Liver (tissue), 9 donors: Measurements from ENCODE around the gene TK1. TPM values are rescaled to one million over a fixed set of nuclear protein-coding genes. Genes with fewer than 3 reads are reported as not detected.

ENCODE experiments used
- DNase-seq: peaks from one replicate; pipeline ENCODE4 v3.0.0-alpha.2; 2017; ENCODE audit warnings: low spot score
- H3K27ac ChIP-seq, 2 donors: one replicate each; pipeline ENCODE4 v1.7.0; 2013; ENCODE audit warnings: inconsistent platforms in 2 of 2, low read length in 2 of 2, control low read depth in 1 of 2, low read depth in 1 of 2, mild to moderate bottlenecking in 1 of 2
- H3K27me3 ChIP-seq, 4 donors: one replicate each; pipeline versions ENCODE4 v1.6.1 to v1.7.0; 2013; ENCODE audit warnings: low read length in 3 of 4, inconsistent platforms in 1 of 4, mild to moderate bottlenecking in 1 of 4, moderate library complexity in 1 of 4; ENCODE audit not compliant: control insufficient read depth in 4 of 4, insufficient read depth in 4 of 4
- H3K36me3 ChIP-seq, 4 donors: one replicate each; pipeline versions ENCODE4 v1.6.1 to v1.7.0; 2013; ENCODE audit warnings: low read length in 3 of 4, mild to moderate bottlenecking in 3 of 4, low read depth in 1 of 4, moderate library complexity in 1 of 4; ENCODE audit not compliant: control insufficient read depth in 4 of 4, insufficient read depth in 3 of 4
- H3K4me1 ChIP-seq, 4 donors: one replicate each; pipeline versions ENCODE4 v1.6.1 to v1.7.0; 2013; ENCODE audit warnings: low read length in 3 of 4, mild to moderate bottlenecking in 3 of 4, moderate library complexity in 1 of 4; ENCODE audit not compliant: control insufficient read depth in 4 of 4, insufficient read depth in 4 of 4
- H3K4me3 ChIP-seq, 3 donors: one replicate each; pipeline versions ENCODE4 v1.6.1 to v1.7.0; 2013; ENCODE audit warnings: low read length in 3 of 3, control low read depth in 1 of 3, low read depth in 1 of 3, mild to moderate bottlenecking in 1 of 3
- H3K9ac ChIP-seq, 2 donors: one replicate each; pipeline ENCODE4 v1.7.0; 2013; ENCODE audit warnings: low read length in 2 of 2, mild to moderate bottlenecking in 2 of 2, moderate library complexity in 2 of 2, control low read depth in 1 of 2, low read depth in 1 of 2
- H3K9me3 ChIP-seq, 4 donors: one replicate each; pipeline versions ENCODE4 v1.6.1 to v1.7.0; 2013; ENCODE audit warnings: low read length in 3 of 4; ENCODE audit not compliant: control insufficient read depth in 4 of 4
- ATF3 ChIP-seq: IDR thresholded peaks from 2 replicates; pipeline ENCODE4 v1.6.1; 2016; ENCODE audit warnings: antibody characterized with exemption
- EGR1 ChIP-seq, 2 donors: IDR thresholded peaks; 2 replicates each; pipeline ENCODE4 v1.6.1; 2016 to 2018; ENCODE audit warnings: antibody characterized with exemption in 2 of 2, low read depth in 2 of 2
- FOXA1 ChIP-seq: IDR thresholded peaks from 2 replicates; pipeline ENCODE4 v1.6.1; 2016; ENCODE audit warnings: antibody characterized with exemption
- FOXA2 ChIP-seq: IDR thresholded peaks from 2 replicates; pipeline ENCODE4 v1.6.1; 2016; ENCODE audit warnings: antibody characterized with exemption
- HNF4A ChIP-seq, 2 donors: conservative IDR thresholded peaks; 2 replicates each; pipeline ENCODE4 v1.6.1; 2016; ENCODE audit warnings: antibody characterized with exemption in 2 of 2, mild to moderate bottlenecking in 2 of 2
- HNF4G ChIP-seq: IDR thresholded peaks from 2 replicates; pipeline ENCODE4 v1.6.1; 2016; ENCODE audit warnings: antibody characterized with exemption
- JUND ChIP-seq, 2 donors: IDR thresholded peaks; 2 replicates each; pipeline ENCODE4 v1.6.1; 2016; ENCODE audit warnings: antibody characterized with exemption in 2 of 2
- NR2F2 ChIP-seq: IDR thresholded peaks from 2 replicates; pipeline ENCODE4 v1.6.1; 2016; ENCODE audit warnings: antibody characterized with exemption
- RXRA ChIP-seq, 2 donors: IDR thresholded peaks; 2 replicates each; pipeline ENCODE4 v1.6.1; 2017 to 2018; ENCODE audit warnings: antibody characterized with exemption in 2 of 2, mild to moderate bottlenecking in 1 of 2
- SP1 ChIP-seq: IDR thresholded peaks from 2 replicates; pipeline ENCODE4 v1.6.1; 2018; ENCODE audit warnings: antibody characterized with exemption, mild to moderate bottlenecking
- TAF1 ChIP-seq: conservative IDR thresholded peaks from 2 replicates; pipeline ENCODE4 v1.6.1; 2016; ENCODE audit warnings: antibody characterized with exemption, mild to moderate bottlenecking
- YY1 ChIP-seq: IDR thresholded peaks from 2 replicates; pipeline ENCODE4 v1.6.1; 2016; ENCODE audit warnings: antibody characterized with exemption, mild to moderate bottlenecking
- WGBS: extraction: QIAGEN DNeasy Blood & Tissue Kit; methylation state at CpG from one replicate; pipeline ENCODE4 v1.1.7; 2013; 5-methylcytosine and 5-hydroxymethylcytosine counted together
- polyA plus RNA-seq, 2 donors: library from polyadenylated mRNA; stranded (reverse) in 1 of 2; unstranded in 1 of 2; fragments of 200-250 nt in 1 of 2; fragments of >200 nt in 1 of 2; fragmentation: Nextera tagmentation in 1 of 2; extraction: Ambion mirVana in 1 of 2; gene quantifications; one replicate each; pipeline versions ENCODE4 v1.2.1 to v1.2.3, GENCODE V29; 2013 to 2015
- total RNA-seq, 2 donors: library from RNA; depleted of rRNA; stranded (reverse); fragments of >200 nt; gene quantifications; one replicate each; pipeline ENCODE4 v1.2.3, GENCODE V29; 2014
- TF ChIP-seq, protein P1 (sequence below): fragments of 150-350 bp; IDR thresholded peaks from 2 replicates; pipeline ENCODE4 v1.5.1; 2017; ENCODE audit warnings: improper control_type of control experiment, low read depth, low read length; ENCODE audit not compliant: missing input control
- TF ChIP-seq, protein P2 (sequence below): IDR thresholded peaks from 2 replicates; pipeline ENCODE4 v1.6.1; 2016; ENCODE audit warnings: antibody characterized with exemption, mild to moderate bottlenecking
- donor health status: healthy.
- donor health status: healthy.
- donor health status: healthy.
- donor health status: healthy.
- donor health status: healthy.

Gene TK1
- total and polyA plus RNA-seq, 4 donors = 0.84 to 97.6 (median 10.1) TPM

DNA sequence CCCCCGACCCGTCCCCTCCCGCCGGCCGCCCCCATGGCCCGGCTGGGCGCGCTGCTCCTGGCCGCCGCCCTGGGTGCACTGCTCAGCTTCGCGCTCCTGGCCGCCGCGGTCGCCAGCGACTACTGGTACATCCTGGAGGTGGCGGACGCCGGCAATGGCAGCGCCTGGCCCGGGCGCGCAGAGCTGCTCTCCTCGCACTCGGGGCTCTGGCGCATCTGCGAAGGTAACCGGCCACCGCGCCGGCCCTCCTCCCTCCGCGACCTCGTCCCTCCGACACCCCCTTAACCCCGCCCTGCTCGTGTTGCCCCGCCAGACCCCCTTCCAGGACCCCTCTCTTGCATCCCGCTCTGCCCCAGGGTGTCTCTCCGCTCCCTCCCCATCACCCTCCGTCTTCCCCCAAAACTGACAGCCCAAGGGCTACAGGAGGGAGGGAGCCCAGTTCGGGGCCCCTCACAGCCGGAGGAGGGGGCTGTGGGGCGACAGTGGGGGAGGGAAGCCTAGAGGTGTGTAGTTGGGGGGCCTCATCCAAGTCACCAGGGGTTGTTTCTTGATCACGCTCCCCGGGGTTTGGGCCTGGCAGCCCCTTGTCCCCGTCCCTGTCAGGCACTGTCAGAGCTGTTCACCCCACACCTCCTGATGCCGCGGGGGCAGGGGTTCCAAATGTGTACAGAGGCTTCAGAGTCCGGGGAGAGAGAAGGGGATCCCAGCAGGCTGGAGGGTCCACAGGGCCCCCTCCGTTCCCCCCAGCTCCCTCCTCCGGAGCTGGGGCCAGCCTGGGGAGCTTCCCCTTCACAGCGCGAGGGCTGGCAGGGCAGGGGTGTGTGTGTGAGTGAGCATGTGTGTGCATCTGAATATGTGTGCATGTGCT lies 45.4 kb upstream of the TK1 start (continued):
- TF ChIP-seq, protein P1, sequence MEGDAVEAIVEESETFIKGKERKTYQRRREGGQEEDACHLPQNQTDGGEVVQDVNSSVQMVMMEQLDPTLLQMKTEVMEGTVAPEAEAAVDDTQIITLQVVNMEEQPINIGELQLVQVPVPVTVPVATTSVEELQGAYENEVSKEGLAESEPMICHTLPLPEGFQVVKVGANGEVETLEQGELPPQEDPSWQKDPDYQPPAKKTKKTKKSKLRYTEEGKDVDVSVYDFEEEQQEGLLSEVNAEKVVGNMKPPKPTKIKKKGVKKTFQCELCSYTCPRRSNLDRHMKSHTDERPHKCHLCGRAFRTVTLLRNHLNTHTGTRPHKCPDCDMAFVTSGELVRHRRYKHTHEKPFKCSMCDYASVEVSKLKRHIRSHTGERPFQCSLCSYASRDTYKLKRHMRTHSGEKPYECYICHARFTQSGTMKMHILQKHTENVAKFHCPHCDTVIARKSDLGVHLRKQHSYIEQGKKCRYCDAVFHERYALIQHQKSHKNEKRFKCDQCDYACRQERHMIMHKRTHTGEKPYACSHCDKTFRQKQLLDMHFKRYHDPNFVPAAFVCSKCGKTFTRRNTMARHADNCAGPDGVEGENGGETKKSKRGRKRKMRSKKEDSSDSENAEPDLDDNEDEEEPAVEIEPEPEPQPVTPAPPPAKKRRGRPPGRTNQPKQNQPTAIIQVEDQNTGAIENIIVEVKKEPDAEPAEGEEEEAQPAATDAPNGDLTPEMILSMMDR = no peak
- TF ChIP-seq RXRA (IDR thresholded peaks at IDR 0.05) (no peak), FOXA1 (no peak), FOXA2 (no peak)

DNA sequence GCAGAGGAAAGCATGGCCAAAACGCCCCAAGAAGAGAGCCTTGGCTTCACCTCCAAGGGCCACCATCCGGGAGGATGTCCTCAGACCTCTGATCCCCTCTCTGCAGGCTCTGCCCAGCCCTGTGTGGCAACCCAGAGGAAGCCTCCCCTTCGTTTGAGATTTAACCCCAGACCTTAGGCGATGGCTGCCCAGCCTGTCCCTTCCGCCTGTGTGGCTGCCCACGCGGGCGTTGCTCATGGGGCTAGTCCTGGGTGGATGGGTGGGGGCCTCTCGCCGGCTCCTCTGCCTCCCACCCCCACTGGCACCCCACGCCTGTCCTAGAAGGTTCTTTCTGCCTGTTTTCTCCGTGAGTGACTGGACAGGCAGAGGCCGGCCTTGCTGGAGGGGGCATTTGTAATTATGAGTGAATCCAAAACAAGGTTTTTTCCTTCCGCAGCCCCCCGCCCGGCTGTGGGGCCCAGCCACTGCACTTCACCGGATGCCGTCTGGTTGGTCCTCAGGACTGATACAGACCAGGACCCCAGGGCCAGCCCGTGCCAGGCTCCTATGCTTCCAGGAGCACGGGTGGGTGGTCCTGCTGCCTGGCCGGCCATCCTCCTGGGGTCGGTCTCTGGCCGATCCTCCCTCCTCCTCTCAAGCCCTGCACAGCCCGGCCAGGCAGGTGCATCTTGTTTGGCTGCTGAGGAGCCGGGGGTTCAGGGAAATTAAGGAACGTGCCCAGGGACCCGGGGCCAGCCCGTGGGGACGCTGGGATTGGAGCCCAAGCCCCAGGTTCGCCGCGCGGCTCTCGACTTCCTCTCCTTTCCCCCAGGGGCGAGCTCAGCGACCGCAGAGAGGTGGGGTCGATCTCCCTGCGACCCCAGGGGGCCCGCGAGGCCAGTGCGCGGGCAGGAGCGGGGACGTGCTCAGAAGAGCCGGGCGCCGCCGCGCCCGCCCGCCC lies 44.4 kb upstream of the TK1 start, which contains the start of gene TMEM235:
Gene TMEM235 (plus strand): TSS at position 636 of the 940 bp plus-strand sequence. CDS start 393 bp downstream, outside the sequence.
- H3K27ac ChIP-seq = no peak within 1 kb of the TSS
- TF ChIP-seq FOXA2 (no peak), ATF3 (no peak), FOXA1 (no peak), HNF4G (no peak), HNF4A (conservative IDR thresholded peaks at IDR 0.05) (no peak)
- H3K9me3 ChIP-seq = no peaks in the 10 kb centered on the region
- DNase-seq = no peak
- H3K4me1 ChIP-seq = peaks cover 0 to 3% (median 0%) of the 10 kb centered on the region in 4 donors
- H3K36me3 ChIP-seq = no peaks in the 10 kb centered on the region
- WGBS = 28% methylated on average over 52 of the region's 52 CpGs
- peak within 1 kb of the TSS in 1 of 3 donors; percentile 25 for H3K4me3 ChIP-seq
- peaks cover 0 to 5% (median 4%) of the 10 kb centered on the region in 4 donors for H3K27me3 ChIP-seq
- no peak within 1 kb of the TSS for H3K9ac ChIP-seq

DNA sequence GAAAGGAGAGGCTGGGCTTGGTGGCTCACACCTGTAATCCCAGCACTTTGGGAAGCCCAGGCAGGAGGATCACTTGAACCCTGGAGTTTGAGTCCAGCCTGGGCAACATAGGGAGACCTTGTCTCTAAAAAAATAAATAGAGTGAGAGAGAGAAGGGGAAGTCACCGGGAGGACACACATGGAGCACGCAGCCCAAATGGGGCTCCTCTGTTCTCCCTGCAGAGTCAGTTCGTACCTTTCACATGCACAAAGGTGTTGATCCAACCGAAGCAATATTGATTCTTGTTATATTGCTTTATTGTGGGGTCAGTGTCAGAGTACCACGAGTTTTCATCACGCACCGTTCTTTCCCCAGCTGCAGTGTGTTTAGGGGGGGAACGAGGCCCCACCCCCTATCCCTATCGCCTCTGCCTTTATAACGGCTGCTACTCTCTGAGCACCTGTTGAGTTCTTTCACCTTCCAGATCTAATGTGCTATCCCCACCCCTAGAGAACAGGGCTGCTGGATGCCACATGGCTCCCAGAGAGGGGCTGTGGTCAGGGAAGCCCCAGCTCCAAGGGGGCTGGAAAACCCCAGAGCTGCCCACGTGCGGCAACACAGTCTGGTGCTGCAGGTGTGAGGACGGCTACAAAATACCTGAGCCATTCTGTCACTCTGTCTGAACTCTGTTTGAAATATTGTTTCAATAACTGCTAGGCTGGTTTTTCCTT lies 43.6 kb upstream of the TK1 start:
- no peak overlapping the region for H3K4me3 ChIP-seq
- peaks cover 0 to 5% (median 4%) of the 10 kb centered on the region in 4 donors for H3K27me3 ChIP-seq
- no peaks in the 10 kb centered on the region for H3K9me3 ChIP-seq
- H3K36me3 ChIP-seq = no peaks in the 10 kb centered on the region
- no peak for DNase-seq
- 50% methylated on average over 13 of the region's 13 CpGs for WGBS
- no peak overlapping the region for H3K27ac ChIP-seq
- H3K9ac ChIP-seq = no peak overlapping the region
- peaks cover 0 to 3% (median 0%) of the 10 kb centered on the region in 4 donors for H3K4me1 ChIP-seq
- TF ChIP-seq JUND (IDR thresholded peaks at IDR 0.05) (no peak), ATF3 (no peak), FOXA1 (no peak), NR2F2 (no peak), FOXA2 (no peak), YY1 (no peak), HNF4G (no peak), RXRA (IDR thresholded peaks at IDR 0.05) (no peak), EGR1 (IDR thresholded peaks at IDR 0.05; ENCODE audit: low read depth in 2 of 2) (no peak), TAF1 (no peak), SP1 (no peak), HNF4A (conservative IDR thresholded peaks at IDR 0.05) (no peak)
- TF ChIP-seq, protein P1 = no peak
- TF ChIP-seq, protein P2, sequence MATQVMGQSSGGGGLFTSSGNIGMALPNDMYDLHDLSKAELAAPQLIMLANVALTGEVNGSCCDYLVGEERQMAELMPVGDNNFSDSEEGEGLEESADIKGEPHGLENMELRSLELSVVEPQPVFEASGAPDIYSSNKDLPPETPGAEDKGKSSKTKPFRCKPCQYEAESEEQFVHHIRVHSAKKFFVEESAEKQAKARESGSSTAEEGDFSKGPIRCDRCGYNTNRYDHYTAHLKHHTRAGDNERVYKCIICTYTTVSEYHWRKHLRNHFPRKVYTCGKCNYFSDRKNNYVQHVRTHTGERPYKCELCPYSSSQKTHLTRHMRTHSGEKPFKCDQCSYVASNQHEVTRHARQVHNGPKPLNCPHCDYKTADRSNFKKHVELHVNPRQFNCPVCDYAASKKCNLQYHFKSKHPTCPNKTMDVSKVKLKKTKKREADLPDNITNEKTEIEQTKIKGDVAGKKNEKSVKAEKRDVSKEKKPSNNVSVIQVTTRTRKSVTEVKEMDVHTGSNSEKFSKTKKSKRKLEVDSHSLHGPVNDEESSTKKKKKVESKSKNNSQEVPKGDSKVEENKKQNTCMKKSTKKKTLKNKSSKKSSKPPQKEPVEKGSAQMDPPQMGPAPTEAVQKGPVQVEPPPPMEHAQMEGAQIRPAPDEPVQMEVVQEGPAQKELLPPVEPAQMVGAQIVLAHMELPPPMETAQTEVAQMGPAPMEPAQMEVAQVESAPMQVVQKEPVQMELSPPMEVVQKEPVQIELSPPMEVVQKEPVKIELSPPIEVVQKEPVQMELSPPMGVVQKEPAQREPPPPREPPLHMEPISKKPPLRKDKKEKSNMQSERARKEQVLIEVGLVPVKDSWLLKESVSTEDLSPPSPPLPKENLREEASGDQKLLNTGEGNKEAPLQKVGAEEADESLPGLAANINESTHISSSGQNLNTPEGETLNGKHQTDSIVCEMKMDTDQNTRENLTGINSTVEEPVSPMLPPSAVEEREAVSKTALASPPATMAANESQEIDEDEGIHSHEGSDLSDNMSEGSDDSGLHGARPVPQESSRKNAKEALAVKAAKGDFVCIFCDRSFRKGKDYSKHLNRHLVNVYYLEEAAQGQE = no peak
